Karpas-422 (cell line): Measurements from ENCODE around the gene ENGASE. TPM values are rescaled to one million over a fixed set of nuclear protein-coding genes. Genes with fewer than 3 reads are reported as not detected.

Source experiments
- DNase-seq: peaks from one replicate; pipeline ENCODE4 v3.0.0-alpha.2; 2015
- H2AFZ ChIP-seq: fragments of 200-600 bp; sonication (generic); 2 replicates; pipeline ENCODE4 v1.6.1; 2014; ENCODE audit warnings: antibody characterized with exemption, low read length, mixed read lengths
- H3K27ac ChIP-seq: fragments of 200-600 bp; sonication (generic); 2 replicates; pipeline ENCODE4 v1.5.1; 2014; ENCODE audit warnings: mild to moderate bottlenecking, low read length, moderate library complexity
- H3K27me3 ChIP-seq: fragments of 200-600 bp; sonication (generic); 2 replicates; pipeline ENCODE4 v1.6.1; 2014; ENCODE audit warnings: low read length, mixed read lengths
- H3K36me3 ChIP-seq: fragments of 200-600 bp; sonication (generic); 2 replicates; pipeline ENCODE4 v1.6.1; 2014; ENCODE audit warnings: low read length, mixed read lengths; ENCODE audit not compliant: insufficient read depth
- H3K4me1 ChIP-seq: fragments of 200-600 bp; sonication (generic); 2 replicates; pipeline ENCODE4 v1.6.1; 2014; ENCODE audit warnings: mild to moderate bottlenecking, low read length, mixed read lengths
- H3K4me2 ChIP-seq: fragments of 200-600 bp; sonication (generic); 2 replicates; pipeline ENCODE4 v1.6.1; 2014; ENCODE audit warnings: low read length, low read depth, mild to moderate bottlenecking; ENCODE audit not compliant: poor library complexity, severe bottlenecking
- H3K4me3 ChIP-seq: fragments of 200-600 bp; sonication (generic); 2 replicates; pipeline ENCODE4 v1.5.1; 2014; ENCODE audit warnings: mild to moderate bottlenecking, antibody characterized with exemption, low read length, mixed read lengths
- H3K79me2 ChIP-seq: fragments of 200-600 bp; sonication (generic); 2 replicates; pipeline ENCODE4 v1.6.1; 2014; ENCODE audit warnings: mild to moderate bottlenecking, low read length, mixed read lengths
- H3K9ac ChIP-seq: fragments of 200-600 bp; sonication (generic); 2 replicates; pipeline ENCODE4 v1.6.0; 2014; ENCODE audit warnings: low read length
- H3K9me2 ChIP-seq: fragments of 200-600 bp; sonication (generic), shearing (Covaris generic); replicated peaks from 2 replicates; pipeline ENCODE4 v1.6.0; 2014; ENCODE audit warnings: mild to moderate bottlenecking, low read length, moderate library complexity; ENCODE audit not compliant: insufficient read depth
- H3K9me3 ChIP-seq: fragments of 300-700, 200-600 bp; sonication (generic); 2 replicates; pipeline ENCODE4 v1.6.1; 2014; ENCODE audit warnings: low read length, mixed read lengths
- H4K20me1 ChIP-seq: fragments of 200-600 bp; sonication (generic); 2 replicates; pipeline ENCODE4 v1.6.1; 2014; ENCODE audit warnings: mild to moderate bottlenecking, antibody characterized with exemption, low read length, low read depth; ENCODE audit not compliant: insufficient read depth
- total RNA-seq: library from RNA; depleted of rRNA; stranded (reverse); fragments of >200 nt; shearing (Covaris generic); gene quantifications from 2 replicates; pipeline ENCODE4 v1.2.3, GENCODE V29; 2014; ENCODE audit warnings: low replicate concordance; rRNA removed

The ENGASE gene, protein sequence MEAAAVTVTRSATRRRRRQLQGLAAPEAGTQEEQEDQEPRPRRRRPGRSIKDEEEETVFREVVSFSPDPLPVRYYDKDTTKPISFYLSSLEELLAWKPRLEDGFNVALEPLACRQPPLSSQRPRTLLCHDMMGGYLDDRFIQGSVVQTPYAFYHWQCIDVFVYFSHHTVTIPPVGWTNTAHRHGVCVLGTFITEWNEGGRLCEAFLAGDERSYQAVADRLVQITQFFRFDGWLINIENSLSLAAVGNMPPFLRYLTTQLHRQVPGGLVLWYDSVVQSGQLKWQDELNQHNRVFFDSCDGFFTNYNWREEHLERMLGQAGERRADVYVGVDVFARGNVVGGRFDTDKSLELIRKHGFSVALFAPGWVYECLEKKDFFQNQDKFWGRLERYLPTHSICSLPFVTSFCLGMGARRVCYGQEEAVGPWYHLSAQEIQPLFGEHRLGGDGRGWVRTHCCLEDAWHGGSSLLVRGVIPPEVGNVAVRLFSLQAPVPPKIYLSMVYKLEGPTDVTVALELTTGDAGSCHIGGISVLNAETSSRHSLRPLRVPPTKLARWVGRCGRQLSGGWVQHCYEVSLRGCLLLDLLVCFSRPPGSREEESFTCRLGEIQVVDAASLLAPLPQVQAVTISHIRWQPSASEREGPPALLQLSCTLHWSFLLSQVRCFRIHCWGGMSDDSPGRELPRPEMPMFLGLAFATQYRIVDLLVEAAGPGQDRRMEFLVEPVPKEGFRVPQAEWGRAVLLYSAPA
- 11.0 and 16.6 TPM in 2 replicates for total RNA-seq

DNA sequence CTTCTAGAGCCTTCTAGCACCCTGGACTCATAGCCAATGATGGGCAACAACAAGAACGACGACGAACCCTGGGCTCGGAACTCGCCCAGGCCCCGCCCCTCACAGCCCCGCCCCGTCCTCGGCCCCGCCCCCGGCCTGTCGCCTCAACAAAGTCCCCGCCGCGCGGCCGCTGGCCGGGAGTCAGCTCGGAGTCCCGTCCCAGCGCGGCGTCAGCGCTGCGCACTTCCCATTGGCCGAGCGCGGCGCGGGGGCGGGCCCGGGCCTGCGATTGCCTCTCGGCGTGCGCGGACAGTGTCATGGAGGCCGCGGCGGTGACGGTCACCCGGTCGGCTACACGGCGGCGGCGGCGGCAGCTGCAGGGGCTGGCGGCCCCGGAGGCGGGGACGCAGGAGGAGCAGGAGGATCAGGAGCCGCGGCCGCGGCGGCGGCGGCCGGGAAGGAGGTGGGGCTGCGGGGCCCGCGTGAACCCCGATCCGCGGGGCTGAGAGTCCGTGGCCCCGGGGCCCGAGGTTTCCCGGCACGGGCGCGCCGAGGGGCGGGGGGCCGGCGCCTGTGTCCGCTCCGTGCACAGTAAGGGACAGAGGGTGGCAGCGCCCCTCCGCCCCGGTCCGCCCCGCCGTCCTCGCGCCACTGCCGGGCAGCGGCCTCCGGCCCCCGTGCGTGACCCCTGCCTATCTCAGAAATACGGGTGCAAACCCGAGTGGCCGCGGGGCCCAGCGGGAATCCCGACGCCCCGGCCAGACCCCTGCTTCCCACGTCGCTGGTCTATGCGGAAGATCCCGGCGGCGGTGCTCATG lies at the start of gene ENGASE:
TSS of gene ENGASE (plus strand) at position 176 of the 797 bp plus-strand sequence. CDS start at position 297, 121 bp downstream.
- no peaks in the 10 kb centered on the region for H4K20me1 ChIP-seq
- no peak within 1 kb of the TSS for H3K27ac ChIP-seq
- peaks cover 13% of the 10 kb centered on the region for H3K4me1 ChIP-seq
- H3K79me2 ChIP-seq, result no peaks in the 10 kb centered on the region
- peak within 1 kb of the TSS; percentile 82 for H3K4me3 ChIP-seq
- H3K27me3 ChIP-seq, result no peaks in the 10 kb centered on the region
- H3K9me2 ChIP-seq, result no peaks in the 10 kb centered on the region
- no peaks in the 10 kb centered on the region for H3K36me3 ChIP-seq
- peak; percentile 97 for DNase-seq
- no peaks in the 10 kb centered on the region for H3K9me3 ChIP-seq
- peak within 1 kb of the TSS; percentile 69 for H3K9ac ChIP-seq
- H3K4me2 ChIP-seq, result peak within 1 kb of the TSS; percentile 87
- H2AFZ ChIP-seq, result peak within 1 kb of the TSS; percentile 96; the same call in 1 of the 2 replicates

DNA sequence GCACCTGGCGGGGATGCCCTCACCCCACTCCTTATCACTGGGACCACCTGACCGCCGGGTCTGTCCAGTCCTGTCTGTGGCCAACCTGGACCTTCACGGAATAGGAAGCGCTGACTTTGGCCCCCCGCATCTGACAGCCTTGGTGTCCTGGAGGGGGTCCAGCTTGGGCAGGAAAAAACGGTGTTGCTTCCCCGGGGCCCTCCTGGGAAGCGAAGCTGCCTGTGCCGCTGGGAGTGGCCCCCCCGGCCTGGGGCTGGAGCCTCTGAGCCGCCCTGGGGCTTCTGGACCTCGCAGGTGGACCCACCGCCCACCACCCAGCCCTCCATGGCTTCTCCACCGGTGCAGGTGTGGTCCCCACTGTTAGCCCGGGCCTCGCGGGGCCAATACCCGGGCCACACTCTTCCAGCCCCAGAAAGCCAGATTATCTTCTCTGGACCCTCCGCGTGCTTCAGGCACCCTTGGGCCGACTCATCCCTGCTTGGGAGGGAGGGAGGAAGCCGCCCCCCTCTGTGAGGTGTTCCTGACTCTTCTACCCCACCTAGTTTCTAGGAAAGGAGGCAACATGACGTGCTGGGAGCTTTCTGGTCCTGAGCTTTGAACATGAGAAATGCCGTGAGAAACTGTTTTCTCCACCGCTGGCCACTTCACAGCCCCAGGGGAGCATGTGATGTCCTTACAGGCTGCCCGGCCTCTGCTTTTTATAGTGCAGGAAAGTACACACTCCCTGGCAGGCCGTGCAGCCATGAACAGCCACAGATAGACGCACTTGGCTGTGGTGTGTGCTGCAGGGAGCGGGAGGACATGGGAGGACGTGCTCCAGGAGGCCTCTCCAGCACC lies 49.5 kb upstream of the ENGASE start:
- Histone ChIP-seq H3K9me3 (no peaks in the 10 kb centered on the region), H3K4me2 (no peak overlapping the region), H3K4me3 (no peak overlapping the region), H3K36me3 (no peaks in the 10 kb centered on the region), H2AFZ (no peak overlapping the region), H3K27me3 (no peaks in the 10 kb centered on the region), H3K4me1 (no peaks in the 10 kb centered on the region), H3K27ac (no peak overlapping the region), H3K79me2 (no peaks in the 10 kb centered on the region), H4K20me1 (no peaks in the 10 kb centered on the region; the same call in 1 of the 2 replicates), H3K9ac (no peak overlapping the region), H3K9me2 (no peaks in the 10 kb centered on the region)
- no peak for DNase-seq

DNA sequence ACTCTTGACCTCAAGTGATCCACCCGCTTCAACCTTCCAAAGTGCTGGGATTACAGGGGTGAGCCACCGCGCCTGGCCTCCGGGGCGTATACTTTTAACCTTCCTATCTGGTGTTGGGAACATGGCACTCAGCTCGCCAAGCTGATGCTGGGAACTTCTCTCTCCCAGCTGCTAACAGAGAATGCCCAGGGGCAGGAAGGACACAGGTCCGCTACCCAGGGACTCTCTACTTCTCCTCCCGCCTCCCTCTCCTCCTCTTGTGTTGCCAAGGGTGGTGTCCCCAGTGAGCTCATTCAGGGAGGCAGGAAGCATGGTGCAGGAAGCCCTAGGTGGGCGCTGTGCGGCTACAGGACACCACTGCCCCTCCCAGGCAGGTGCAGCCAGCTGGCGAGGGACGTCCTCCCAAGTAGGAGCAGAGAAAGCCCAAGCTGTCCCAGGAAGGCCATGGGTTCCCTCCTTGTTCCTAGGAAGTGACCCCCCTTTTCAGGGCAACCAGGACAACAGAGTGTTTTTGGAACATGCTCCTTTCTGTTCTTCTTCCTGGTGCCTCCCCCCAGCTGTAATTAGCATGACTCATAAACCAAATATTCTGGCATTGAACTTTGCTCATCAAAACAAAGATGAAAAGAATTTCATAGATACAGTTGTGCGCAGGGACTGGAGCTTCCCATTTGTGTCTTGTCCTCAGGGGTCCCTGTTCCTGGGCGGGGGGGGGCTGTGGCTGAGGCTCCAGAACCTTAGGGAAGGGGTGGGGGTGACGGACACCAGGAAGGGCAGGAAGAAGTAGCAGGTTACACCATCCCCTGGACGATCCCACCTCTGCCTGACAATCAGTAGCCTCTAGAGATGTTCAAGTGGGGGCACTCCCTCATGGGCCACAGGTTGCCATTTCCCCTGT lies 48.0 kb upstream of the ENGASE start:
- no peaks in the 10 kb centered on the region for H3K36me3 ChIP-seq

DNA sequence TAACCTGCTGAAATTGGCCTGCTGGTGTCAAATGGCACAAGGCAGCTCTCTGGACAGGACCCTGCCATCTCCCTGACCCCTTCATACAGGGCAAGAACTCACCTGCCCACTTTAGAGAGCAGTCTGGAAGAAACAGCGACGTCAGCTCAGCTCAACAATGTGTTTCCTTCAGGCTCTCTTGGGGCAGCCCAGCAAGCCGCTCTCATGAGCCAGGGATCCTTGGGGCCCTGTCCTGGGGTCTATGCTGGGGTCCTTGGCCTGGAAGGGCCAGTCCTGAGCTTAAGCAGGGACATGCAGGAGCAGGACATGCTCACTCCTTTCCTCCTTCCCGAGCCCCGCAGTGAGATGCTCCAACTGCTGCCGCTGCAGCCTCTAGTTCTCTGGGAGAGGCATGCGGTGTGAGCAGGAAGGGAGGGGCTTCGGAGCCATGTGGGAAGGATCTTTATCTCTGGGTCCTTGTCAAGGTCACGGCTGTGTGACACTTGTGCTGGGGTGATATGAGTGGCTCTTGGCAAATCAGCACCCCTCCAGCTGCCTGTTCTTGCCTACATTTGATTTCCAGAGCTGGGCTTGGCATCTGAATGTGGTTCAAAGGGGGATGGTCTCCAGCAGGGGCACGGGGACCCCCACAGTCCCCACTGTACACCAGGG lies 47.2 kb upstream of the ENGASE start:
- no peak overlapping the region for H3K9ac ChIP-seq
- H3K9me2 ChIP-seq, result no peaks in the 10 kb centered on the region
- no peaks in the 10 kb centered on the region for H3K36me3 ChIP-seq
- no peaks in the 10 kb centered on the region; the same call in 1 of the 2 replicates for H4K20me1 ChIP-seq
- no peaks in the 10 kb centered on the region for H3K27me3 ChIP-seq
- DNase-seq, result no peak
- H3K27ac ChIP-seq, result no peak overlapping the region
- H3K4me2 ChIP-seq, result no peak overlapping the region
- no peak overlapping the region for H2AFZ ChIP-seq
- no peaks in the 10 kb centered on the region for H3K4me1 ChIP-seq
- no peaks in the 10 kb centered on the region for H3K79me2 ChIP-seq
- H3K4me3 ChIP-seq, result no peak overlapping the region
- no peaks in the 10 kb centered on the region for H3K9me3 ChIP-seq

More for the DNA sequence above, 48.0 kb upstream of the ENGASE start:
- H3K27me3 ChIP-seq, result no peaks in the 10 kb centered on the region
- H3K4me2 ChIP-seq, result no peak overlapping the region
- H3K27ac ChIP-seq, result no peak overlapping the region
- no peak overlapping the region for H3K9ac ChIP-seq
- H3K9me3 ChIP-seq, result no peaks in the 10 kb centered on the region
- no peak overlapping the region for H3K4me3 ChIP-seq
- H3K9me2 ChIP-seq, result no peaks in the 10 kb centered on the region
- no peak overlapping the region for H2AFZ ChIP-seq
- no peaks in the 10 kb centered on the region for H3K79me2 ChIP-seq
- H3K4me1 ChIP-seq, result no peaks in the 10 kb centered on the region
- no peak for DNase-seq
- H4K20me1 ChIP-seq, result no peaks in the 10 kb centered on the region; the same call in 1 of the 2 replicates

DNA sequence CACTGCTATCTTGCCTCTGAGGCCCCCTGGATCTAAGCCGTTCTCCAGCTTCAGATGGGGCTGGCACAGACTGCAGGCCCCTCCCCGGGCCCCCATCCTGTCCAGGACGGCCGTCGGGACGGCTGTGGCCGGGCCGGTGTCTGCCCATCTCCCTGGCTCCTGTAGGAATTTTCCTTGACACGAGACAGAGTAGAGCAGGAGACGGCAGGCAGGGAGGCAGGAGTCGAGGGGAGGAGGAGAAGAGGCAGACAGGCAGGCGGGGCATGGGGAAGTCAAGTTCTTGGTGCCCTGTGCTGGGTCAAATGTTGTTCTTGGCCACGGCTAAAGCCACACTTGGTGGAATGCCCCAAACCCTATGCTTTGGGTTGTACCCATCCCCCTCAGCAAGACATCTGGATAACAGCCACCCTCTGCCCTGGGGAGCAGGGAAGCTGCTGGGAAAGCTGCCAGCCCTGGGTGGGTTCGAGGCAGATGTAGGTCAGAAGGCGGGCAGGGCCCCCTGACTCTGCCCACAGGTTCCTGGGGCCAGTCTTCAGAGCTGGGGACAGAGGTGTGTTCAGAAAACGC lies 46.6 kb upstream of the ENGASE start:
- H3K4me3 ChIP-seq, result no peak overlapping the region
- H3K36me3 ChIP-seq, result no peaks in the 10 kb centered on the region
- no peaks in the 10 kb centered on the region for H3K9me3 ChIP-seq
- no peak overlapping the region for H2AFZ ChIP-seq
- DNase-seq, result no peak
- no peak overlapping the region for H3K9ac ChIP-seq
- H3K4me2 ChIP-seq, result no peak overlapping the region
- H3K4me1 ChIP-seq, result no peaks in the 10 kb centered on the region
- no peaks in the 10 kb centered on the region for H3K79me2 ChIP-seq
- H3K27me3 ChIP-seq, result no peaks in the 10 kb centered on the region
- H4K20me1 ChIP-seq, result no peaks in the 10 kb centered on the region
- no peak overlapping the region for H3K27ac ChIP-seq
- no peaks in the 10 kb centered on the region for H3K9me2 ChIP-seq

DNA sequence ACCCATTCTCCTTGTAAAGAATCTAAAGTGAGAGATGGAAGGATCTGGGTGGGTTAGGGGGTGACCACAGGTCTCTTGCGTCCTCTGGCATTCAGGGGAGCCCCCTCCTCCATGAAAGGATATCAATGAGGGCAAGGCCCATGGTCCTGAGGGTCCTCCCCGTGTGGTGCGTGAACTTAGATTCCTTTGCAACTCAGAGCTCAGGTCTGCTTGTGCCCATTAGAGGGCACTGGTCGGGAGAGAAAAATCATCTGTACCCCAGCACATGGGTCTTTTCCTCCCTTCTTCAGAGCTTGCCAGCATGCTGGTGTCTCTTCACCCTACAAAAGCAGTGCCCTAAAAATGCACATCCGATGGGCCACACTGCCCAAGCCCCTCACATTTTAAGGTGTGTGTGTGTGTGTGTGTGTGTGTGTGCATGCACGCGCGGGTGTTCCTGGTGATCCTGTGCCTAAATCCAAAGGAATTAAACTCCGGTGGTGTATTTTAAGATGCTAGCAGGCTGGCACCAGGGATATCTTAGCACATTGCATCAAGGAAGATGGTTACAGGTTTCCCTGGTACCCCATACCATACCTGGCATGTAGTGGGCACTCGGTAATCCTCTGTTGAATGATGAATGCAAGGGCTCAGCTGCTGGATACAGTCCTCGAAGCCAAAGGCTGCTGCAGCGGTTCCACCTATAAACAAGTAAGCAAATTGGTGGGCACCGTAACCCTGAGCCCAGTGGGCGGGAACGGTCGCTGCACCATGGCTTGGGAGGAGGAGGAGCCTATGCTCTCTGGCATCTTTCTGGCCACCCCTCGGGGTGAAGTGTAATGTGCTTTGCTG lies 45.9 kb upstream of the ENGASE start:
- Histone ChIP-seq H3K9ac (no peak overlapping the region), H3K4me2 (no peak overlapping the region), H3K4me1 (no peaks in the 10 kb centered on the region), H4K20me1 (no peaks in the 10 kb centered on the region), H3K79me2 (no peaks in the 10 kb centered on the region), H3K4me3 (no peak overlapping the region), H3K27me3 (no peaks in the 10 kb centered on the region), H3K9me2 (no peaks in the 10 kb centered on the region), H3K27ac (no peak overlapping the region), H2AFZ (no peak overlapping the region), H3K9me3 (no peaks in the 10 kb centered on the region), H3K36me3 (no peaks in the 10 kb centered on the region)
- no peak for DNase-seq
